ENCODE data around the gene UGP2. TPM values are rescaled to one million over a fixed set of nuclear protein-coding genes. Genes with fewer than 3 reads are reported as not detected.

Gene UGP2
- total RNA-seq, 1 experiment from 2014 or later: 883 TPM

DNA sequence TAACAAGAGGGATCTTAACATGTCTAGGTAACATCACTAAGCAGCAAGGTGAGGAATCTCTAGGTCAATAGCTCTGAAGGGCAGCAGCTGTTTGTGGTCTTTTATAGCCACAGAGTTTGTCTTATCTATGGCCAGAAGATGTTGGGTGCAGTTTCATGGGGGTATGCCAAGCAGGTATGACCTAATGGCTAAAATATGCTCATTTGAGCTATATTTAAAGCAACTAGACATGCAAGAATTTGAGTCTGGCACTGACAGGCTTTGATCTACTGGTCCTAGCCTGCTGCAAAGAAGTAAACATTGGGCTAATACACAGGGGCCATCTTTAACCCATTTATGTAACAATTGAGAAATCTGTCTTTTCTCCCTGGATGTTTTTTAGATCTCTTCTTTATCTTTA lies 13.9 kb upstream of the UGP2 start:
- Histone ChIP-seq H3K23me2 (ENCODE audit: insufficient read length, low read depth, low read length, poor library complexity, severe bottlenecking) (no peaks in the 10 kb centered on the region), H4K8ac (replicated peaks; ENCODE audit: insufficient read length, low read depth, low read length) (no peak overlapping the region), H2BK5ac (ENCODE audit: insufficient read length, low read length) (no peak overlapping the region), H4K91ac (ENCODE audit: insufficient read length, low read depth, low read length) (no peak overlapping the region), H3T11ph (ENCODE audit: low read length) (no peak overlapping the region), H2BK20ac (ENCODE audit: low read depth, low read length, poor library complexity, severe bottlenecking) (no peak overlapping the region), H3K9ac (ENCODE audit: extremely low read depth, insufficient read length, low read length) (no peak overlapping the region), H3K23ac (ENCODE audit: insufficient read length, low read depth, low read length) (no peak overlapping the region), H2AFZ (ENCODE audit: low read length) (no peak overlapping the region), H3K56ac (ENCODE audit: insufficient read length, low read depth, low read length) (no peak overlapping the region), H2BK15ac (ENCODE audit: low read depth, low read length) (no peak overlapping the region), H3K79me2 (ENCODE audit: insufficient read depth, low read length) (no peaks in the 10 kb centered on the region), H3K9me3 (ENCODE audit: control insufficient read depth, low read depth, low read length) (no peaks in the 10 kb centered on the region), H3K4ac (ENCODE audit: low read depth, low read length) (no peak overlapping the region), H2BK120ac (ENCODE audit: low read depth, low read length, poor library complexity, severe bottlenecking) (no peak overlapping the region), H3K27me3 (ENCODE audit: insufficient read depth, low read length) (no peaks in the 10 kb centered on the region), H3K79me1 (ENCODE audit: insufficient read depth, low read depth, low read length, poor library complexity, severe bottlenecking) (no peaks in the 10 kb centered on the region), H3K14ac (ENCODE audit: insufficient read depth, low read length) (no peak overlapping the region), H3K4me2 (ENCODE audit: insufficient read depth, insufficient read length, low read length) (no peak overlapping the region), H2BK12ac (ENCODE audit: insufficient read length, low read depth, low read length) (no peak overlapping the region), H3K4me1 (ENCODE audit: insufficient read depth, low read length) (no peaks in the 10 kb centered on the region), H3K18ac (ENCODE audit: insufficient read length, low read depth, low read length) (no peak overlapping the region), H3K27ac (ENCODE audit: insufficient read length, low read depth, low read length) (no peak overlapping the region), H4K5ac (ENCODE audit: insufficient read length, low read depth, low read length) (no peak overlapping the region), H4K20me1 (ENCODE audit: control insufficient read depth, insufficient read depth, insufficient read length) (no peaks in the 10 kb centered on the region), H2AK5ac (ENCODE audit: insufficient read length, low read length) (no peak overlapping the region)
- no peak for DNase-seq
- Mint-ChIP-seq H3K9me3 (no peaks in the 10 kb centered on the region), H3K36me3 (ENCODE audit: insufficient read depth in 1 of 3, low read depth in 3 of 3) (no peaks in the 10 kb centered on the region), H3K27ac (no peak overlapping the region; a peak in 1 of 7 replicates), H3K4me1 (peaks cover 21 to 29% of the 10 kb centered on the region in 2 experiments), H3K27me3 (ENCODE audit: low read depth) (no peaks in the 10 kb centered on the region), H3K4me3 (no peak overlapping the region)
- TF ChIP-seq, protein P1, sequence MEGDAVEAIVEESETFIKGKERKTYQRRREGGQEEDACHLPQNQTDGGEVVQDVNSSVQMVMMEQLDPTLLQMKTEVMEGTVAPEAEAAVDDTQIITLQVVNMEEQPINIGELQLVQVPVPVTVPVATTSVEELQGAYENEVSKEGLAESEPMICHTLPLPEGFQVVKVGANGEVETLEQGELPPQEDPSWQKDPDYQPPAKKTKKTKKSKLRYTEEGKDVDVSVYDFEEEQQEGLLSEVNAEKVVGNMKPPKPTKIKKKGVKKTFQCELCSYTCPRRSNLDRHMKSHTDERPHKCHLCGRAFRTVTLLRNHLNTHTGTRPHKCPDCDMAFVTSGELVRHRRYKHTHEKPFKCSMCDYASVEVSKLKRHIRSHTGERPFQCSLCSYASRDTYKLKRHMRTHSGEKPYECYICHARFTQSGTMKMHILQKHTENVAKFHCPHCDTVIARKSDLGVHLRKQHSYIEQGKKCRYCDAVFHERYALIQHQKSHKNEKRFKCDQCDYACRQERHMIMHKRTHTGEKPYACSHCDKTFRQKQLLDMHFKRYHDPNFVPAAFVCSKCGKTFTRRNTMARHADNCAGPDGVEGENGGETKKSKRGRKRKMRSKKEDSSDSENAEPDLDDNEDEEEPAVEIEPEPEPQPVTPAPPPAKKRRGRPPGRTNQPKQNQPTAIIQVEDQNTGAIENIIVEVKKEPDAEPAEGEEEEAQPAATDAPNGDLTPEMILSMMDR (conservative IDR thresholded peaks at IDR 0.05): no peak

Measured in H9 (cell line).